Activated CD8-positive, alpha-beta memory T cell treated with anti-CD3 and anti-CD28 coated beads for 36 hours (primary cell): Measurements from ENCODE around the gene ENHO. TPM values are rescaled to one million over a fixed set of nuclear protein-coding genes. Genes with fewer than 3 reads are reported as not detected.

Experiments
- CTCF ChIA-PET: fragments of 350-600 bp; sonication (Branson Sonifier 250); formaldehyde crosslinking; loops from one replicate; lab custom pipeline; 2021; ENCODE audit warnings: antibody characterized with exemption; lab: Charles Lee
- POLR2A ChIA-PET: fragments of 350-600 bp; sonication (Branson Sonifier 250); formaldehyde crosslinking; loops from one replicate; lab custom pipeline; 2021; ENCODE audit warnings: antibody characterized with exemption; lab: Charles Lee
- total RNA-seq, 2 experiments: library from RNA; stranded (reverse); gene quantifications; one replicate each; pipeline ENCODE4 v1.2.3, GENCODE V29; 2021

ENHO gene
- total RNA-seq, result under 1 TPM; 0.38 to 0.61 TPM

DNA sequence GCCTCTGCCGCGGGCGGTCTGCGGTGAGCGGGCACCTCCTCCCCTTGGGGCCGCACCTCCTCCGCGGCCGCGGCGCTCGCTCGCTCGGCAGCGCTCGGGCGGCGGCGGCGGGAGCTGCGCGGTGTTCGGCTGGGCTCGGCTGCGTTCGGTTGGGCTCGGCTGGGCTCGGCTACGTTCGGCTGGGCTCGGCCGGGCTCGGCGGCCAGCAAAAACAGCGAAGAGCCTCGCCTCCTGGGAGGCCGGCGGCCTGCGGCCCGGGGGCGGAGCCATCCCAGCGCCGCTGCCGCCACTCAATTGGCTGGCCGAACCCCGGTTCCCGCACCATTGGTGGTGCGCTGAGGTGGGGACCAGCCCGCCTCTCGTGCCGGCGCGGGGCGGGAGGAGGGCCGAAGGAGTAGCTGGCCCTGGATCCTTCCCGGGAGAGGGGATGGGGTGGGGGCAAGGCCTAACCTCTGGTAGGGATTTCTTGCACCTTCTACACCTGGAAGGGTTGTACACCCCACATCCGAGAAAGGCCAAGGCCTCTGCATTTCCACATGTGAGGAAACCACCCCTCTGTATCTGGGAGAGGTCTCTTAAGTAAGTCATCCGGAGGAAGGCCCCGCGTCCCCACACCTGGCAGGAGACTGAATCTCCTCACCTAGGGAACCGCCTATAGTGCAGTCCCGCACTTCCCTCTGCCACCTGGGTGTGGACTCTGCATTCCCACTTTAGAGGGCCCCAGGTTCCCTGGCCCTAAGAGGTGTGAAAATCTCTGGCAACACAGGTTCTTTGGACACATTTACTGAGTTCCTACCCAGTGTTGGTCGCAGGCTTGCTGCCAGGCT, at the start of gene ENHO:
TSS of gene ENHO (minus strand) at position 20 of the 827 bp plus-strand sequence. CDS start 1,295 bp downstream, outside the sequence.
- CTCF ChIA-PET, result interaction anchor here (1.2 to 1.4 kb wide), 2 partner anchors 23 to 68 kb away, joined by 3 to 4 read pairs; no protein-coding TSS in a partner anchor

GRCh38 chr9:34572092-34572491, 49.3 kb upstream of the ENHO start:
- ChIA-PET CTCF (no interaction called here), POLR2A (no interaction called here)

More for the DNA sequence above, at the start of gene ENHO:
- POLR2A ChIA-PET, result no interaction called here

DNA sequence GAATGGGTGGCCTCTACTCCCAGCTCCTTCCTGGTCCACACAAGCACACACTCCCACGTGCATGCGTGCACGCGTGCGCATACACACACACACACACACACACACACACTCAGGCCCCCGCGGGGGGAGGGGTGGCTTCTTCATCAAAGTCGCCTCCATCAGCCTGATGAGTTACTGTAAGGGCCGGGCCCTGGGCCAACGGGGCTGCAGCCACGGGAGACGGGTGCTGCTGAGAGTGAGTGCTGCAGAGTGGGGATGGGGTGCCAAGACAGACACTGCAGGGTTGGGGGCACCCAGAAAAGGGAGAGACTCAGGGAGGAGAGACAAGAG, 48.7 kb upstream of the ENHO start:
- ChIA-PET CTCF (interaction anchor here (0.8 to 1.1 kb wide), 2 partner anchors 23 to 33 kb away, joined by 3 read pairs; no protein-coding TSS in a partner anchor), POLR2A (no interaction called here)

DNA sequence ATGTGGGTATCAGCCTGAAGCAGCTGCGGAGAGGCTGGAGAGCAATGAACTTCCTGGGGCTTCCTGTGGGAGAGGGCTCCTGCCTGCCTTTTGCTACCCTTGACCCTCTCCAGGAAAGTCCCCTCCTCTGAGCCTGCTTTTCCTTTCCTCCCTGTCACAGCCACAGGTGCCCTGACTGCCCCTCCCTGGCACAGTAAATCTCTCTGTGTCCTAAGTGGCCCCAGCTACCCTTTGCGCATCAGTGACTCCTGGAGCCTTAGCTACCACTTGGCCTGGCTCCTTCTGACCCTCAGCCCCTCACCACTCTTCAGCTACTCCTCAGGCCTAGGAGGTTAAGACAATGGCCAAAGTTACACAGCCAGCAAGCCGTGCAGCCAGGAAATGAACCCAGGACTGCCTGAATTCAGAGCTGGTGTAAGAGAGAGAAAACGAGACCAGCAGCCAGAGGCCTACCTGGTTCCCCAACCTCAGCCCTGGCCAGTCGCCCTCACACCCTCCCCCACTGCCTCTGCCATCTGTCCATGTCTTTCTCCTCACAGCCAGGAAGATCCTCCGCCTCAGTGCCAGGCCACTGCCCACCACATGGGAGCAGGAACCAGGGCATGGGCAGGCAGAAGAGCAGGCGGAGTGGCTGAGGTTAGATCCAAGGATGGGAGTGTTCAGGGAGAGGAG, 48.2 kb upstream of the ENHO start:
- POLR2A ChIA-PET, result no interaction called here
- CTCF ChIA-PET, result interaction anchor here (0.8 to 1.8 kb wide), 3 partner anchors 21 to 33 kb away, joined by 3 to 5 read pairs (median 3); no protein-coding TSS in a partner anchor

DNA sequence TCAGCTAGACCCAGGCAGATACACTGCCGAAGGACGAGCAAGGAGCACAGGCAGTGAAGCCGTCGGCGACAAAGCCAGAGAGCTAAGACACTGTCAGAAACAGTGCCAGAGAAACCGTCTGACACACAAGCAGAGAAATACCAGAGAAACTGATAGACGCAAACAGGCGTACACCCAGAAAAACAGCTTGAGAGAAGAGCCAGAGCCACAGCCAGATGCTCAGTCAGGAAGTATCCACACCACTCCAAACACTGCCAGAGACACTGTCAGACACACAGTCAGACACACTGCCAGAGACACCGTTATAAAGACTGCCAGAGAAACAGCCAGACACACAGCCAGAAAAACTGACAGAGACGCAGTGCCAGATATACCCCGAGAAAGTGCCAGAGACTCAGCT, 47.6 kb upstream of the ENHO start:
- POLR2A ChIA-PET, result no interaction called here
- CTCF ChIA-PET, result interaction anchor here (1.8 kb wide), 1 partner anchor 21 kb away, joined by 5 read pairs; no protein-coding TSS in a partner anchor

DNA sequence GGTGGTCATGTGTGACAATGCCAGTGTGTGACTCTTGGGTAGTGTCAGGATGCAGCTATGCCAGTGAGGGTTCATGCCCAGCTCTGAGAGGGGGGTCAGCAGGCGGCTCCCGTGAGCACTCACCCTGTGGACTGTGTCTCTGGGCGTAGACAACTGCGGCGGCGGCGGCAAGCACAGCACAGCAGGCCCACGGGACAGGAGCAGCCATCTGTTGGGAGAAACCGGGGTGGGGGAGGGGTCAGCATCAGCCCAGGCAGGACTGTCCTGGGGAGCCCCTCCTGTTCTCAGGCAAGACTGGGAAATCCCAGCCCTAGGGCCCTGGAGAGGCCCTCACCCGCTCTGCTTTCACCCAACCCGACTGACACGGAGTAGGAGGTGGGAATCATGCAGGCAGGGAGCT, 46.0 kb upstream of the ENHO start:
- ChIA-PET POLR2A (no interaction called here), CTCF (no interaction called here)

DNA sequence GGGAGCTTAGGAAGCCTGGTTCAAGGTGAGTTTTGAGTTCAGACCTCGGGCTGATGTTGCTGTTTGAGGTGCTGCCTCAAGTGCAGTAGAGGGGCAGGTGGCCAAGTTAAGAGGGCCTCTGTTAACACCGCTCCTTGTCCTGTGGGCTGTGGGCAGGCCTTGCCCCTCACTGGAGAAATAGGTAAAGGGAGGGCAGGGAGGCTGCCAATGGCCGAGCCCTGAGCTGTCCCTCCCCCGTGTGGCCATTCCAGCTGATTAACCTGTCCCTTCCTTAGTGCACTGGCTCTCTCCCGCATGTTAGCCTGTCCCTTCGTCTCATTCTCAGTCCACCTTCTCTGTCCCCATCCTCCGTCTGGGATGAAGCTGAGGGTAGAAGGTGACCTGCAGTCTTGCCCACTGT, 45.3 kb upstream of the ENHO start:
- CTCF ChIA-PET, result no interaction called here

DNA sequence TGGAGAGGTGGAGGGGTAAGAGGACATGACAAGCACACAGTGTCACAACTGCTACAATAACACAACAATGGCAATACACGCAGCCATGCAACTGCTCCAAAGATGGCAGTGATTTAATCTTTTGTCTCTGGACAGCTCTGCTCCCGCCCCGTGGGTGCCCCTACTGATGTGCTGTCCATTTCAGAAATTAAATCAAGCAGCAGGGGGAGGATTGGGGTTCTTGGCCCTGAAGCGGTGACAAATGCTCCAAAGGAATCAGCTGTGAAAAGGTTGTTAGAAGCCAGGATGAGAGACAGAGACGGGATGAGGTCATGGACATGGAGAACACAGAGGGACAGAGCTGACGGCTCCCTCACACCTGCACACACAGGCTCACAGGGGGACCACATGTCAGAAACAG, 44.2 kb upstream of the ENHO start:
- POLR2A ChIA-PET, result no interaction called here
- CTCF ChIA-PET, result no interaction called here

More for the DNA sequence above, 45.3 kb upstream of the ENHO start:
- POLR2A ChIA-PET, result no interaction called here

GRCh38 chr9:34566322-34566721, 43.5 kb upstream of the ENHO start:
- CTCF ChIA-PET, result no interaction called here
- POLR2A ChIA-PET, result no interaction called here

DNA sequence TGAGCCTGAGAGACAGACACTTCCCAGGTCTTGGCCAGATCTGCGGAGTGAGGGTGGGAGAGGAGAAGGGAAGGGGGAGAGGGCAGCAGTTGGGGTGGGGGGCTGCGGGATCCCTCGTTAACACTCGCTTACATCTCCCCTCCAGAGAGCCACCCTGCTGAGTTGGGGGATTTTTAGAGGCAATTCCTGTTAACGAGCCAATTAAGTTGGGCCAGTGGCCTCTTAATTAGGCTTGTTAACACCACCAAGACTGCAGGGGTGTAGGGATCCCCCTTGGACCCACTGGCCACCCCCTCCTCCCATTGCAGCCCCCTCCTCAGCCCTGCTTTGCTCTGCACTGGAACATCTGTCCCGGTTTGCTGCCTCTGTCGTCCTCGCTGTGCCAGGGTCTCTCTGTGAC, 43.1 kb upstream of the ENHO start:
- ChIA-PET POLR2A (no interaction called here), CTCF (no interaction called here)

DNA sequence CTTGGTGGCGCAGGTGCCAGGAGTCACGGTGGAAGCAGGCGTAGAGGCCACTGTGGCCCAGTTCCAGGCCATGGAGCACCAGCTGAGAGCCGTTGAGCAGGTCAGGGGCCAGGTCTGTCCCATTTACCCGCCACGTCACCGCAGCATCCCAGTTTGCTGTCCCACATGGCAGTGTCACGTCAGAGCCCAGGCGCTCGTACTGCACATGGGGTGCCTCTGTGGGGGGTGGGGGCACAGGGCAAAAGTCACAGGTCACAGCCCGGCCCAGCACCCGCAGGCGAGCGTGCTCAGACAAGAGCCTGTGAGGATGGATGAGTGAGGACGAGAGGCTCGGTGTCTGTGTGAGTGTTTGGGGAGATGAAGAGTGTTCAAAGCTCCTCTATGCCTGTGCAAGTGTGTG, 41.8 kb upstream of the ENHO start:
- CTCF ChIA-PET, result interaction anchor here (0.5 to 1.3 kb wide), 2 partner anchors 27 to 118 kb away, joined by 3 to 4 read pairs; no protein-coding TSS in a partner anchor
- POLR2A ChIA-PET, result no interaction called here

GRCh38 chr9:34563262-34563661, 40.5 kb upstream of the ENHO start:
- POLR2A ChIA-PET, result no interaction called here
- CTCF ChIA-PET, result interaction anchor here (2.1 kb wide), 1 partner anchor 28 kb away, joined by 8 read pairs; no protein-coding TSS in a partner anchor

GRCh38 chr9:34562135-34562745, 39.5 kb upstream of the ENHO start:
- ChIA-PET POLR2A (no interaction called here), CTCF (interaction anchor here (0.8 to 2.2 kb wide), 4 partner anchors 19 to 66 kb away, joined by 3 to 8 read pairs (median 4); no protein-coding TSS in a partner anchor)

GRCh38 chr9:34560599-34561214, 37.9 kb upstream of the ENHO start:
- ChIA-PET POLR2A (no interaction called here), CTCF (interaction anchor here (1.4 to 2.2 kb wide), 3 partner anchors 31 to 64 kb away, joined by 3 to 5 read pairs (median 3); no protein-coding TSS in a partner anchor)

GRCh38 chr9:34559624-34560455, 37.0 kb upstream of the ENHO start:
- POLR2A ChIA-PET, result no interaction called here
- CTCF ChIA-PET, result interaction anchor here (1.4 kb wide), 1 partner anchor 32 kb away, joined by 3 read pairs; no protein-coding TSS in a partner anchor

DNA sequence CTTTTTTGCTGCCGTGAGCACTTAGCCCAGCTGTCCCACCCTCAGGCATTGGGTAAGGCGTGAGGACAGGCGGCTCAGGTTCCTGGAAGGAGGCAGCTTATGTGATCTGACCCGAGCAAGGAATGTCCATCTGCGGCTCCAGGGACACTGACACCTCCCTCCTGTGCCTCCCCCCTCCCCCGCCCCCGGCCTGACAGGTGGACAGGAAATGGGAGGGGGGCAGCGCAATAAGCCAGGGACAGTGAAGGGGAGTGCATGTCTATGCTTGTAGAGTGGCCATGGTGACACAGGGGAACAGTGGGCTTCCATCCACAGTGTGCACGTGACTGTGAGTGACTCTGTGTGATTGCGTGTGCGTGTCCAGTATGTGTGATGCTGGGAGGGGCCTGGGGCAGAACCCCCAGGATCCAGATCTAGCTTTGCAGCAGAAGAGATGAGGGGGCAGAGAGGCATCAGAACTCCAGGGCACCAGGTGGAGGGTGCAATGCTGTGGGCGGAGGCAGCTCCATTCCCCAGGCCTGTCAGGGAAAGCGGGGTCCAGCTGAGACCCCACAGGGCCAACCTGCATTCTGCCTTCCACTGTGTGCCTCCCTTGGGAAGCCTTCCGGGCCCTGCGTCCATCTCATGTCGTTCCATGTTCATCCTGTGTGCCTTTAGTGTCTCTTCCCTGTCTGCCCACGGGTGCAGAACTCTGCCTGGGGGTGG, 36.3 kb upstream of the ENHO start:
- ChIA-PET POLR2A (no interaction called here), CTCF (interaction anchor here (1.2 kb wide), 1 partner anchor 18 kb away, joined by 4 read pairs; no protein-coding TSS in a partner anchor)

GRCh38 chr9:34558364-34558763, 35.6 kb upstream of the ENHO start:
- POLR2A ChIA-PET, result no interaction called here
- CTCF ChIA-PET, result interaction anchor here (0.9 to 1.2 kb wide), 2 partner anchors 19 to 35 kb away, joined by 3 to 4 read pairs; no protein-coding TSS in a partner anchor
